ENCODE results near the gene CTBP1. TPM values are rescaled to one million over a fixed set of nuclear protein-coding genes. Genes with fewer than 3 reads are reported as not detected.
"Not testable (repeated sequence)": the region's sequence is repeated elsewhere in the genome, so short reads cannot be mapped to it uniquely, and the experiment has no call there.

The CTBP1 gene
- total RNA-seq, 1 experiment from 2014 or later: 223 TPM

- no peak overlapping the region for H3K27ac ChIP-seq (ENCODE audit: low read length)
- H2AFZ ChIP-seq (ENCODE audit: low read length): no peak overlapping the region
- POLR2A ChIA-PET (ENCODE audit: unreplicated experiment): no interaction called here
Measured at GRCh38 chr4:1294424-1294823, 45.5 kb upstream of the CTBP1 start.

GRCh38 chr4:1293991-1294390, 45.1 kb upstream of the CTBP1 start:
- H3K79me2 ChIP-seq (ENCODE audit: low read length): peaks cover 84% of the 10 kb centered on the region
- no peak overlapping the region for H3K4me3 ChIP-seq (ENCODE audit: low read length)
- no peak overlapping the region for H3K27ac ChIP-seq (ENCODE audit: low read length)
- ATAC-seq (no peak), DNase-seq (no peak)
- H3K27me3 ChIP-seq (ENCODE audit: low read length): no peaks in the 10 kb centered on the region
- H3K4me2 ChIP-seq (ENCODE audit: low read length): no peak overlapping the region
- POLR2A ChIA-PET (ENCODE audit: unreplicated experiment): no interaction called here
- CTCF ChIA-PET: no interaction called here
- H4K20me1 ChIP-seq (ENCODE audit: low read length): peaks cover 20% of the 10 kb centered on the region
- no peaks in the 10 kb centered on the region for H3F3A ChIP-seq (ENCODE audit: low read length, unreplicated experiment)
- H3K9me2 ChIP-seq (replicated peaks; ENCODE audit: low read length): no peaks in the 10 kb centered on the region
- no peak overlapping the region for H3K9ac ChIP-seq (ENCODE audit: low read length)
- no TSS peak for BruUV-seq (replicated peaks)
- intact Hi-C loops (cut with micrococcal nuclease): no loop called here
- TF ChIP-seq EZH2phosphoT487 (IDR thresholded peaks at IDR 0.05; ENCODE audit: borderline replicate concordance, low read length): no peak
- TF ChIP-seq EZH2 (IDR thresholded peaks at IDR 0.05; ENCODE audit: low read length, unreplicated experiment): no peak
- no peak for TF ChIP-seq CTCF (conservative IDR thresholded peaks at IDR 0.05; ENCODE audit: low read depth, low read length)
- peaks cover 14% of the 10 kb centered on the region for H3K4me1 ChIP-seq (ENCODE audit: insufficient read depth, low read length)
- no peak overlapping the region for H2AFZ ChIP-seq (ENCODE audit: low read length)
- no peaks in the 10 kb centered on the region for H3K9me3 ChIP-seq (ENCODE audit: low read length)
- H3K36me3 ChIP-seq (ENCODE audit: low read depth, low read length): no peaks in the 10 kb centered on the region

More at GRCh38 chr4:1294424-1294823, 45.5 kb upstream of the CTBP1 start:
- no TSS peak for BruUV-seq (replicated peaks)
- CTCF ChIA-PET: no interaction called here
- H3K27me3 ChIP-seq (ENCODE audit: low read length): no peaks in the 10 kb centered on the region
- no peak for TF ChIP-seq CTCF (conservative IDR thresholded peaks at IDR 0.05; ENCODE audit: low read depth, low read length)
- TF ChIP-seq EZH2phosphoT487 (IDR thresholded peaks at IDR 0.05; ENCODE audit: borderline replicate concordance, low read length): no peak
- TF ChIP-seq EZH2 (IDR thresholded peaks at IDR 0.05; ENCODE audit: low read length, unreplicated experiment): no peak
- H3F3A ChIP-seq (ENCODE audit: low read length, unreplicated experiment): no peaks in the 10 kb centered on the region
- H3K9ac ChIP-seq (ENCODE audit: low read length): no peak overlapping the region
- no peaks in the 10 kb centered on the region for H3K9me3 ChIP-seq (ENCODE audit: low read length)
- peaks cover 88% of the 10 kb centered on the region for H3K79me2 ChIP-seq (ENCODE audit: low read length)
- H3K4me2 ChIP-seq (ENCODE audit: low read length): no peak overlapping the region
- peaks cover 20% of the 10 kb centered on the region for H4K20me1 ChIP-seq (ENCODE audit: low read length)
- DNase-seq (no peak), ATAC-seq (no peak)
- no peak overlapping the region for H3K4me3 ChIP-seq (ENCODE audit: low read length)
- intact Hi-C loops (cut with micrococcal nuclease): no loop called here
- no peaks in the 10 kb centered on the region; the same call in 1 of the 2 replicates for H3K36me3 ChIP-seq (ENCODE audit: low read depth, low read length)
- no peaks in the 10 kb centered on the region for H3K9me2 ChIP-seq (replicated peaks; ENCODE audit: low read length)
- peaks cover 10% of the 10 kb centered on the region for H3K4me1 ChIP-seq (ENCODE audit: insufficient read depth, low read length)

- TF ChIP-seq CTCF (conservative IDR thresholded peaks at IDR 0.05; ENCODE audit: low read depth, low read length): no peak
- no peak for TF ChIP-seq EZH2 (IDR thresholded peaks at IDR 0.05; ENCODE audit: low read length, unreplicated experiment)
- TF ChIP-seq EZH2phosphoT487 (IDR thresholded peaks at IDR 0.05; ENCODE audit: borderline replicate concordance, low read length): no peak
- Histone ChIP-seq H3K27me3 (ENCODE audit: low read length) (no peaks in the 10 kb centered on the region), H3F3A (ENCODE audit: low read length, unreplicated experiment) (no peaks in the 10 kb centered on the region), H3K4me2 (ENCODE audit: low read length) (no peak overlapping the region), H4K20me1 (ENCODE audit: low read length) (peaks cover 20% of the 10 kb centered on the region), H3K9ac (ENCODE audit: low read length) (no peak overlapping the region), H3K27ac (ENCODE audit: low read length) (no peak overlapping the region), H3K79me2 (ENCODE audit: low read length) (peaks cover 80% of the 10 kb centered on the region), H3K36me3 (ENCODE audit: low read depth, low read length) (no peaks in the 10 kb centered on the region), H3K4me3 (ENCODE audit: low read length) (no peak overlapping the region), H3K4me1 (ENCODE audit: insufficient read depth, low read length) (peaks cover 18% of the 10 kb centered on the region), H3K9me2 (replicated peaks; ENCODE audit: low read length) (no peaks in the 10 kb centered on the region), H2AFZ (ENCODE audit: low read length) (no peak overlapping the region), H3K9me3 (ENCODE audit: low read length) (no peaks in the 10 kb centered on the region)
- ATAC-seq (no peak), DNase-seq (no peak)
- intact Hi-C loops (cut with micrococcal nuclease): no loop called here
- ChIA-PET CTCF (no interaction called here), POLR2A (ENCODE audit: unreplicated experiment) (no interaction called here)
- no TSS peak for BruUV-seq (replicated peaks)
Measured at GRCh38 chr4:1293531-1293941, 44.6 kb upstream of the CTBP1 start.

- H2AFZ ChIP-seq (ENCODE audit: low read length); CTCF ChIA-PET; H3K4me2 ChIP-seq (ENCODE audit: low read length); H3K9ac ChIP-seq (ENCODE audit: low read length); POLR2A ChIA-PET (ENCODE audit: unreplicated experiment); H3K4me3 ChIP-seq (ENCODE audit: low read length); H3K9me2 ChIP-seq (replicated peaks; ENCODE audit: low read length); H3K27ac ChIP-seq (ENCODE audit: low read length); ATAC-seq; H3K36me3 ChIP-seq (ENCODE audit: low read depth, low read length); H3F3A ChIP-seq (ENCODE audit: low read length, unreplicated experiment); intact Hi-C loops (cut with micrococcal nuclease); BruUV-seq (replicated peaks); DNase-seq; H3K27me3 ChIP-seq (ENCODE audit: low read length); H3K9me3 ChIP-seq (ENCODE audit: low read length): not testable (repeated sequence)
- Histone ChIP-seq H4K20me1 (ENCODE audit: low read length) (peaks cover 20% of the 10 kb centered on the region), H3K79me2 (ENCODE audit: low read length) (peaks cover 72% of the 10 kb centered on the region), H3K4me1 (ENCODE audit: insufficient read depth, low read length) (peaks cover 20% of the 10 kb centered on the region)
Measured at GRCh38 chr4:1292703-1293011, 43.7 kb upstream of the CTBP1 start.

Measured in PC-3 (cell line).